Measurements from ENCODE around the gene LACRT. TPM values are rescaled to one million over a fixed set of nuclear protein-coding genes. Genes with fewer than 3 reads are reported as not detected.

LACRT gene
- total RNA-seq, 2 experiments from 2014 or later, result not detected

DNA sequence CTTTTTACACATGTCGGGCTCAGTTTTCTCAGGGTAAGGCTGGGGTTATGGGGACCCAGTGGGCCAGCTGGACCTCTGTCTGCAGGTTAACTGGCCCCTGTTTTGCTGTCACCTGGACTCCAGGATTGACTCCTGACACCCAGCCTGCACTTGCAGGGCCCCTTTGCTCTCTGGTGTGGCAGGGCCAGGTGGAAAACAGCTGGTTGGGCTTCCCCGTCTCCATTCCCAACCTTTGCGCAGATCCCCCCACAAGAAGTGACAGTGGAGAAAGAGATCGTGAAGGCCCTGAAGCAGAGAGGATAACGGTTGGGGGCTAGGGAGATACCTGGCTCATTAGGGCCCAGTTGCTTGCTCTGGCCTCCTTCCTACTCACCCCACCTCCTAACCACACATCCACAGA is 44.7 kb downstream of the LACRT start:
- H3K36me3 ChIP-seq (ENCODE audit: insufficient read depth, low read length), result no peaks in the 10 kb centered on the region
- Mint-ChIP-seq H3K4me3 (peak overlapping the region; percentile 30), H3K27ac (no peak overlapping the region), H3K27me3 (peaks cover 65% of the 10 kb centered on the region), H3K9me3 (no peaks in the 10 kb centered on the region), H3K36me3 (ENCODE audit: low read depth) (no peaks in the 10 kb centered on the region), H3K4me1 (ENCODE audit: low read depth) (peaks cover 10% of the 10 kb centered on the region)
- no peak overlapping the region for H3K4me3 ChIP-seq (ENCODE audit: low read length)
- TF ChIP-seq CTCF (IDR thresholded peaks at IDR 0.05), result no peak
- intact Hi-C loops (cut with DNase I, micrococcal nuclease), result loop anchor here in 1 of 2 experiments (10.0 kb wide), 1 partner anchor 405 kb away; no protein-coding TSS in a partner anchor
- ATAC-seq (ENCODE audit: poor library complexity), result no peak
- ChIA-PET POLR2A (no interaction called here), CTCF (no interaction called here)
- H3K4me1 ChIP-seq (ENCODE audit: insufficient read depth, low read length), result peaks cover 11% of the 10 kb centered on the region
- no peak for DNase-seq
- H3K27ac ChIP-seq (ENCODE audit: low read depth in 1 of 2, low read length in 2 of 2), result no peak overlapping the region
- H3K27me3 ChIP-seq (ENCODE audit: control insufficient read depth in 1 of 2, insufficient read depth in 2 of 2, low read length in 2 of 2), result peaks cover 33 to 48% of the 10 kb centered on the region in 2 experiments
- H3K9me3 ChIP-seq (ENCODE audit: control insufficient read depth in 1 of 2, insufficient read depth in 1 of 2, low read length in 2 of 2), result peaks cover 0 to 6% of the 10 kb centered on the region in 2 experiments

- Histone ChIP-seq H3K36me3 (ENCODE audit: insufficient read depth, low read length) (no peaks in the 10 kb centered on the region), H3K4me3 (ENCODE audit: low read length) (no peak overlapping the region), H3K9me3 (ENCODE audit: control insufficient read depth in 1 of 2, insufficient read depth in 1 of 2, low read length in 2 of 2) (peaks cover 0 to 6% of the 10 kb centered on the region in 2 experiments), H3K4me1 (ENCODE audit: insufficient read depth, low read length) (peaks cover 11% of the 10 kb centered on the region), H3K27me3 (ENCODE audit: control insufficient read depth in 1 of 2, insufficient read depth in 2 of 2, low read length in 2 of 2) (peaks cover 40 to 56% of the 10 kb centered on the region in 2 experiments), H3K27ac (ENCODE audit: low read depth in 1 of 2, low read length in 2 of 2) (no peak overlapping the region)
- no peak for ATAC-seq (ENCODE audit: poor library complexity)
- POLR2A ChIA-PET, result no interaction called here
- peaks cover 76% of the 10 kb centered on the region for H3K27me3 Mint-ChIP-seq
- DNase-seq, result no peak
- H3K36me3 Mint-ChIP-seq (ENCODE audit: low read depth), result no peaks in the 10 kb centered on the region
- intact Hi-C loops (cut with DNase I, micrococcal nuclease), result no loop called here
- H3K27ac Mint-ChIP-seq, result no peak overlapping the region
- CTCF ChIA-PET, result no interaction called here
- TF ChIP-seq CTCF (IDR thresholded peaks at IDR 0.05), result no peak
- H3K4me3 Mint-ChIP-seq, result peak overlapping the region; percentile 21
- H3K4me1 Mint-ChIP-seq (ENCODE audit: low read depth), result peaks cover 10% of the 10 kb centered on the region
- no peaks in the 10 kb centered on the region for H3K9me3 Mint-ChIP-seq
Measured at GRCh38 chr12:54588890-54589267, 45.8 kb downstream of the LACRT start.

GRCh38 chr12:54588110-54588889 is 46.4 kb downstream of the LACRT start, which contains the start of gene PPP1R1A:
Gene PPP1R1A, minus strand, starts transcription at chr12:54588659. Its CDS starts 171 bp downstream, at chr12:54588488.
- peak; percentile 24 for ATAC-seq (ENCODE audit: poor library complexity)
- peak within 1 kb of the TSS; percentile 21 for H3K4me3 Mint-ChIP-seq
- peaks cover 10% of the 10 kb centered on the region for H3K4me1 Mint-ChIP-seq (ENCODE audit: low read depth)
- H3K36me3 Mint-ChIP-seq (ENCODE audit: low read depth), result no peaks in the 10 kb centered on the region
- Histone ChIP-seq H3K27me3 (ENCODE audit: control insufficient read depth in 1 of 2, insufficient read depth in 2 of 2, low read length in 2 of 2) (peaks cover 42 to 62% of the 10 kb centered on the region in 2 experiments), H3K4me1 (ENCODE audit: insufficient read depth, low read length) (peaks cover 11% of the 10 kb centered on the region), H3K36me3 (ENCODE audit: insufficient read depth, low read length) (no peaks in the 10 kb centered on the region), H3K4me3 (ENCODE audit: low read length) (peak within 1 kb of the TSS; percentile 20), H3K9me3 (ENCODE audit: control insufficient read depth in 1 of 2, insufficient read depth in 1 of 2, low read length in 2 of 2) (peaks cover 0 to 6% of the 10 kb centered on the region in 2 experiments), H3K27ac (ENCODE audit: low read depth in 1 of 2, low read length in 2 of 2) (no peak within 1 kb of the TSS)
- no peaks in the 10 kb centered on the region for H3K9me3 Mint-ChIP-seq
- intact Hi-C loops (cut with DNase I, micrococcal nuclease), result no loop called here
- no peak for TF ChIP-seq CTCF (IDR thresholded peaks at IDR 0.05)
- ChIA-PET CTCF (no interaction called here), POLR2A (no interaction called here)
- DNase-seq, result peak in 1 of 14 experiments; percentile 5
- H3K27me3 Mint-ChIP-seq, result peaks cover 78% of the 10 kb centered on the region
- no peak within 1 kb of the TSS for H3K27ac Mint-ChIP-seq

All from CD4-positive, alpha-beta T cell (primary cell).